Skeletal muscle satellite cell (primary cell): ENCODE results near the gene PLPPR4.

Experiments
- H3K27me3 ChIP-seq: 2 replicates; pipeline ENCODE4 v1.7.0; 2013; ENCODE audit warnings: low read length; ENCODE audit not compliant: control insufficient read depth, insufficient read depth
- H3K36me3 ChIP-seq: 2 replicates; pipeline ENCODE4 v1.7.0; 2013; ENCODE audit warnings: mild to moderate bottlenecking, control low read depth, low read length; ENCODE audit not compliant: insufficient read depth
- H3K4me1 ChIP-seq: 2 replicates; pipeline ENCODE4 v1.7.0; 2013; ENCODE audit warnings: low read length; ENCODE audit not compliant: control insufficient read depth, insufficient read depth
- H3K4me2 ChIP-seq: 2 replicates; pipeline ENCODE4 v1.7.0; 2013; ENCODE audit warnings: mild to moderate bottlenecking, low read length
- H3K4me3 ChIP-seq: 2 replicates; pipeline ENCODE4 v1.7.0; 2013; ENCODE audit warnings: low read length
- H3K9ac ChIP-seq: 2 replicates; pipeline ENCODE4 v1.7.0; 2013; ENCODE audit warnings: mild to moderate bottlenecking, low read depth, low read length, moderate library complexity
- H3K9me3 ChIP-seq: replicated peaks from 2 replicates; pipeline ENCODE4 v1.7.0; 2013; ENCODE audit warnings: mild to moderate bottlenecking, control low read depth, low read length

Gene PLPPR4

DNA sequence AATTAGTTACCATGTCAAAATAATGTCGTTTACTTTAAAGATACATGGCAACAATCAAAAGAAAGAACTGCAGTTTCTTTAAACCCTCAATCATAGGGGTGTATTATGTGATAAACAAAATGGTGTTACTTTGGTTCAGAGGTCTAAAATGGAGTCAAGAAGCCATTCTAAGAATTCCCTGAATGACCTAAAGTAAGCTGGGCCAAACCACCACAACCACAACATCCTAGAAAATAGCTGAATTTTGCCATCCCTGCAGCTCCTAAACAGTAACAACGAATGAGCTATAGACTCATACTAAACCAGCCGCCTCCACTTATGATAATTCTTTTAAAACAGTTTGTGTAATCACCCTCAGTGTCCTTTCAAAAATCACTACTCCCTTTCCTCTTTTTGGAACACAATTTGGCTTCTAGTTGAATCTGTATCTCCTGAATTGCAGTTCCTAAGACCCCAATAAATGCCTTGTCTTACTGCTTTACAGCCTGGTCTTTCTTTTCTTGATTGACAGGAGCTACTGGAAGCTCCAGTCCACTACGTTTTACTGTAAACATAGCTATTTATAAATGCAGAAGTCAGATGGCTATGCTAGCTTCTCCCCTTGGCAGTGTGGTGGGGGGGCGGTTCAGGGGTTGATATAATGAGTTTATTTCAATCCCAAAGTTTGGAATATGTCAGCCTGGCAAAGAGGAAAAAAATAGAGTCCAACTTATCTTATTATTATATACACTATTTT lies 84.3 kb downstream of the PLPPR4 start:
- H3K9me3 ChIP-seq = no peaks in the 10 kb centered on the region
- no peak overlapping the region for H3K4me2 ChIP-seq
- no peaks in the 10 kb centered on the region for H3K4me1 ChIP-seq
- H3K4me3 ChIP-seq = no peak overlapping the region
- no peaks in the 10 kb centered on the region for H3K36me3 ChIP-seq
- H3K9ac ChIP-seq = no peak overlapping the region
- no peaks in the 10 kb centered on the region for H3K27me3 ChIP-seq

DNA sequence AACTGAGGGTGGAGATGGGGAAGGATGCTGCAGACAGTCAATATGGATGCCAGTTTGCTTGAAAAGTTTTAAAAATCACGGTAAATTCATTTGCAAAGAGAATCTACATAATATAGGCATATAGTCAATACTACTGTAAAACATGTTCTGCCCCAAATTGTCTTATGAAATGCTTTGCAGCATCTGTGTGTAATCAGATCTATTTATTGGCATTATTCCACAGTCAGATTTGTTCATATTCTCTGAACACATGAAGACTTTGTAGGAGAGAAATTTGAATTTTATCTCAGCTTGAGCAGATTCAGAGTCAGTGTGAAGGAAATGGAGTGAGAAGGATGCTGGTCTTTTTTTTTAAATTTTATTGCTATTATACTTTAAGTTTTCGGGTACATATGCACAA lies 88.5 kb downstream of the PLPPR4 start:
- no peak overlapping the region for H3K4me2 ChIP-seq
- H3K4me1 ChIP-seq = no peaks in the 10 kb centered on the region
- no peaks in the 10 kb centered on the region for H3K36me3 ChIP-seq
- no peak overlapping the region for H3K4me3 ChIP-seq
- no peaks in the 10 kb centered on the region for H3K9me3 ChIP-seq
- H3K27me3 ChIP-seq = no peaks in the 10 kb centered on the region
- no peak overlapping the region for H3K9ac ChIP-seq

DNA sequence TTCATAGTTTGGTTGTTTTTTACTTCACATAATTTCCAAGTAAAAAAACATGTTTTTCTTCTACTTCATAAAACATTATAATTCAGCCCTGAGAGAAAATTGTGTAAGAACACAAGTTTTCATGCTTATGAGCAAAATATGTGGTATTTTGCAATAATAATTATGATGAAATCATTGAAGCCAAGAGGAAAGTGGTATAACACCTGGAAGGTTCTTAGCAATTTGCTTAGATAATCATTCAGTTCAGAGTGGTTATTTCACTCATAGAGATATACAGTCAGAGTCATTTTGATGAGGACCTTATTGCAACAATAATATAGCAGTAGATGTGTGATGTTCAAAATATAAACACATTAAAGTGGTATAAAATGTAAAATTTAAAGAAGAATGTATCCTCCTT lies 94.5 kb downstream of the PLPPR4 start:
- H3K9me3 ChIP-seq = no peaks in the 10 kb centered on the region
- H3K4me2 ChIP-seq = no peak overlapping the region
- no peaks in the 10 kb centered on the region for H3K36me3 ChIP-seq
- H3K4me1 ChIP-seq = no peaks in the 10 kb centered on the region
- no peaks in the 10 kb centered on the region for H3K27me3 ChIP-seq
- no peak overlapping the region for H3K9ac ChIP-seq
- H3K4me3 ChIP-seq = no peak overlapping the region
